K562 (cell line): ENCODE measurements around the gene NDUFAF4. TPM values are rescaled to one million over a fixed set of nuclear protein-coding genes. Genes with fewer than 3 reads are reported as not detected.
A peak's percentile ranks its signal among the peaks of the same experiment; 100 is the strongest.

Experiments
- COPS2 ChIP-seq: fragments of 450-650 bp; conservative IDR thresholded peaks from 2 replicates; pipeline ENCODE4 v1.6.1; 2016; ENCODE audit warnings: mild to moderate bottlenecking, moderate library complexity
- DMBX1 ChIP-seq: fragments of 250-450 bp; sonication (Bioruptor Pico); IDR thresholded peaks from 2 replicates; pipeline ENCODE4 v1.8.0; 2022; ENCODE audit warnings: inconsistent platforms, mild to moderate bottlenecking, moderate library complexity, borderline replicate concordance
- FOXK2 ChIP-seq, 2 experiments: fragments of 450-650 bp; IDR thresholded peaks in 1 of 2; conservative IDR thresholded peaks in 1 of 2; 2 replicates each; pipeline ENCODE4 v1.6.1; 2016; ENCODE audit warnings: low read depth in 2 of 2, mild to moderate bottlenecking in 1 of 2
- FUS ChIP-seq: fragments of 200-400 bp; formaldehyde crosslinking; optimal IDR thresholded peaks from 2 replicates; pipeline ENCODE3; 2017; ENCODE audit warnings: low read depth, low read length
- HDAC1 ChIP-seq, 2 experiments: fragments of 450-650 bp; IDR thresholded peaks; 2 replicates each; pipeline ENCODE4 v1.6.1; 2016 to 2017; ENCODE audit warnings: inconsistent platforms in 1 of 2, mild to moderate bottlenecking in 1 of 2, moderate library complexity in 1 of 2
- HNRNPL ChIP-seq: fragments of 200-400 bp; formaldehyde crosslinking; IDR thresholded peaks from 2 replicates; pipeline ENCODE4 v1.6.1; 2017; ENCODE audit warnings: low read depth, mild to moderate bottlenecking, low read length
- STAT5A ChIP-seq: IDR thresholded peaks from 2 replicates; pipeline ENCODE4 v1.6.1; 2012; ENCODE audit warnings: low read length, inconsistent platforms, borderline replicate concordance
- TAF7 ChIP-seq: fragments of 450-650 bp; IDR thresholded peaks from 2 replicates; pipeline ENCODE4 v1.6.1; 2016; ENCODE audit warnings: missing genetic modification characterization, missing compliant biosample characterization
- TBL1XR1 ChIP-seq, 2 experiments: IDR thresholded peaks; 2 replicates each; pipeline ENCODE4 v1.6.1; 2012; ENCODE audit warnings: improper control_type of control experiment in 2 of 2, low read length in 2 of 2, mild to moderate bottlenecking in 1 of 2
- TSC22D4 ChIP-seq: fragments of 450-650 bp; IDR thresholded peaks from 2 replicates; pipeline ENCODE4 v1.6.1; 2016; ENCODE audit warnings: missing genetic modification characterization, missing biosample characterization, control low read depth
- ZNF217 ChIP-seq: sonication (generic); formaldehyde crosslinking; IDR thresholded peaks from 2 replicates; pipeline ENCODE4 v1.8.0; 2022; ENCODE audit warnings: mild to moderate bottlenecking, missing genetic modification reagents
- ZNF583 ChIP-seq: fragments of 250-450 bp; sonication (Bioruptor Pico); IDR thresholded peaks from 2 replicates; pipeline ENCODE4 v1.4.0; 2020
- polyA plus RNA-seq, 8 experiments: library from polyadenylated mRNA; depleted of rRNA in 4 of 8; stranded (reverse) in 5 of 8; unstranded in 3 of 8; fragments of >200 nt; fragmentation: Nextera tagmentation in 2 of 8; fragmentation: Illumina TruSeq in 1 of 8; extraction: Ambion mirVana in 2 of 8; extraction: Trizol in 1 of 8; gene quantifications; 2 replicates each; pipeline versions ENCODE4 v1.2.1 to v1.2.3, GENCODE V29; 2011 to 2014; ENCODE audit warnings: inconsistent platforms in 1 of 8, missing spikeins in 1 of 8
- total RNA-seq, 7 experiments: library from RNA; depleted of rRNA in 6 of 7; stranded (reverse); fragments of >200 nt in 6 of 7; fragmentation: Illumina TruSeq in 2 of 7; extraction: Trizol in 2 of 7; gene quantifications; 2 replicates each; pipeline versions ENCODE4 v1.2.1 to v1.2.3, GENCODE V29; 2011 to 2021; ENCODE audit warnings: low replicate concordance in 1 of 7
- TF ChIP-seq, protein P1 (sequence below): fragments of 200-800 bp; sonication (Bioruptor generic); IDR thresholded peaks from 2 replicates; pipeline ENCODE4 v1.6.1; 2017; ENCODE audit warnings: missing genetic modification characterization, missing compliant biosample characterization
- TF ChIP-seq, protein P2 (sequence below), 2 experiments: fragments of 450-650 bp in 1 of 2; sonication (generic) in 1 of 2; formaldehyde crosslinking in 1 of 2; IDR thresholded peaks in 1 of 2; conservative IDR thresholded peaks in 1 of 2; 2 replicates each; pipeline versions ENCODE4 v1.6.1 to v1.8.1; 2016 to 2023; ENCODE audit warnings: mild to moderate bottlenecking in 2 of 2, moderate library complexity in 2 of 2, inconsistent platforms in 1 of 2, missing genetic modification reagents in 1 of 2
- TF ChIP-seq, protein P3 (sequence below): fragments of 450-650 bp; IDR thresholded peaks from 2 replicates; pipeline ENCODE4 v1.6.1; 2018; ENCODE audit not compliant: partially characterized antibody
- TF ChIP-seq, protein P4 (sequence below): fragments of 250-450 bp; sonication (Bioruptor Pico); IDR thresholded peaks from 2 replicates; pipeline ENCODE4 v1.4.0; 2020; ENCODE audit warnings: mild to moderate bottlenecking, moderate library complexity, borderline replicate concordance

The NDUFAF4 gene
- total and polyA plus RNA-seq, 9 of the 15 experiments (the other 6 are each of a cell fraction or from before 2014, with no cell fraction given): 45.0 to 418 (median 136) TPM

DNA sequence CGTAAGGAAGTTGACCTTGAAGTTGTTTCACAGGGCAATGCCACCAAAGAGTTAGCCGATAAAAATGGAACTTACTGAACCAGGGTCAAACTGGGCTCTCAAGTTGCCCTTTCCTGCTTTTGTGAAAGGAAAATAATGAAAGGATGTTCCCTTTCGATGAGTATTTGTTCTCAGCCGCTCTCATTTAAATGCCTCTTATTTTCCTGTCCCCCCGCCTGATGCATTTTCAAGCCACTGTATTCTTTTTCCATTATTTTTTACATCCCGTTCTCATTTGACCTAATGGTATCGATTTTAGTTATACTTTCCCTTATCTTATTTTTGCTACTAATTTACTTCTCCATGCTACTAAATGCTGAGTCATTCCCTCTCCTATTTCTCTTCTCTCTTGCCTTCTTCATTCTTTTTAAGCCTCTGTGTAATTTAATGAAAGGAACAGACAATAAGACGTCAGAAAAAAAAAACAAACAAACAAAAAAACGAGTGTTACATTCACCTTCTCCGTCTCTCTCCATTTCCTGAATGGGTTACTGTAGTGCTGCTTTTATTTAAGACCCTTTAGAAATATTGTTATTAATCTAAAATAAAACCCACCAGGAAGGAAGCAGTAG, 655 bp upstream of the NDUFAF4 start (continued):
- TF ChIP-seq FOXK2 (conservative IDR thresholded peaks at IDR 0.05 in 1 of 2, IDR thresholded peaks at IDR 0.05 in 1 of 2; ENCODE audit: low read depth in 2 of 2) (peak in 1 of 2 experiments; percentile 56; a peak in 3 of 4 replicates), STAT5A (no peak), COPS2 (no peak), HDAC1 (IDR thresholded peaks at IDR 0.05) (0 out of 4 replicates have a peak, but pooled peaks of 1 of the 2 experiments have one; percentile 16), DMBX1 (CRISPR knock-in tag) (no peak), ZNF583 (no peak), HNRNPL (no peak), TSC22D4 (tag) (no peak), TBL1XR1 (IDR thresholded peaks at IDR 0.05; ENCODE audit: low read length in 2 of 2) (0 out of 4 replicates have a peak, but pooled peaks of 1 of the 2 experiments have one; percentile 14), ZNF217 (CRISPR knock-in tag) (no peak), FUS (no peak), TAF7 (no peak)
- TF ChIP-seq, protein P1, sequence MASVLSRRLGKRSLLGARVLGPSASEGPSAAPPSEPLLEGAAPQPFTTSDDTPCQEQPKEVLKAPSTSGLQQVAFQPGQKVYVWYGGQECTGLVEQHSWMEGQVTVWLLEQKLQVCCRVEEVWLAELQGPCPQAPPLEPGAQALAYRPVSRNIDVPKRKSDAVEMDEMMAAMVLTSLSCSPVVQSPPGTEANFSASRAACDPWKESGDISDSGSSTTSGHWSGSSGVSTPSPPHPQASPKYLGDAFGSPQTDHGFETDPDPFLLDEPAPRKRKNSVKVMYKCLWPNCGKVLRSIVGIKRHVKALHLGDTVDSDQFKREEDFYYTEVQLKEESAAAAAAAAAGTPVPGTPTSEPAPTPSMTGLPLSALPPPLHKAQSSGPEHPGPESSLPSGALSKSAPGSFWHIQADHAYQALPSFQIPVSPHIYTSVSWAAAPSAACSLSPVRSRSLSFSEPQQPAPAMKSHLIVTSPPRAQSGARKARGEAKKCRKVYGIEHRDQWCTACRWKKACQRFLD: 0 out of 2 replicates have a peak, but pooled peaks have one; percentile 3
- TF ChIP-seq, protein P2, sequence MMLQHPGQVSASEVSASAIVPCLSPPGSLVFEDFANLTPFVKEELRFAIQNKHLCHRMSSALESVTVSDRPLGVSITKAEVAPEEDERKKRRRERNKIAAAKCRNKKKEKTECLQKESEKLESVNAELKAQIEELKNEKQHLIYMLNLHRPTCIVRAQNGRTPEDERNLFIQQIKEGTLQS (IDR thresholded peaks at IDR 0.05): 0 out of 2 replicates have a peak, but pooled peaks have one; percentile 8
- TF ChIP-seq, protein P2 (CRISPR knock-in tag; conservative IDR thresholded peaks at IDR 0.05): no peak
- TF ChIP-seq, protein P3, sequence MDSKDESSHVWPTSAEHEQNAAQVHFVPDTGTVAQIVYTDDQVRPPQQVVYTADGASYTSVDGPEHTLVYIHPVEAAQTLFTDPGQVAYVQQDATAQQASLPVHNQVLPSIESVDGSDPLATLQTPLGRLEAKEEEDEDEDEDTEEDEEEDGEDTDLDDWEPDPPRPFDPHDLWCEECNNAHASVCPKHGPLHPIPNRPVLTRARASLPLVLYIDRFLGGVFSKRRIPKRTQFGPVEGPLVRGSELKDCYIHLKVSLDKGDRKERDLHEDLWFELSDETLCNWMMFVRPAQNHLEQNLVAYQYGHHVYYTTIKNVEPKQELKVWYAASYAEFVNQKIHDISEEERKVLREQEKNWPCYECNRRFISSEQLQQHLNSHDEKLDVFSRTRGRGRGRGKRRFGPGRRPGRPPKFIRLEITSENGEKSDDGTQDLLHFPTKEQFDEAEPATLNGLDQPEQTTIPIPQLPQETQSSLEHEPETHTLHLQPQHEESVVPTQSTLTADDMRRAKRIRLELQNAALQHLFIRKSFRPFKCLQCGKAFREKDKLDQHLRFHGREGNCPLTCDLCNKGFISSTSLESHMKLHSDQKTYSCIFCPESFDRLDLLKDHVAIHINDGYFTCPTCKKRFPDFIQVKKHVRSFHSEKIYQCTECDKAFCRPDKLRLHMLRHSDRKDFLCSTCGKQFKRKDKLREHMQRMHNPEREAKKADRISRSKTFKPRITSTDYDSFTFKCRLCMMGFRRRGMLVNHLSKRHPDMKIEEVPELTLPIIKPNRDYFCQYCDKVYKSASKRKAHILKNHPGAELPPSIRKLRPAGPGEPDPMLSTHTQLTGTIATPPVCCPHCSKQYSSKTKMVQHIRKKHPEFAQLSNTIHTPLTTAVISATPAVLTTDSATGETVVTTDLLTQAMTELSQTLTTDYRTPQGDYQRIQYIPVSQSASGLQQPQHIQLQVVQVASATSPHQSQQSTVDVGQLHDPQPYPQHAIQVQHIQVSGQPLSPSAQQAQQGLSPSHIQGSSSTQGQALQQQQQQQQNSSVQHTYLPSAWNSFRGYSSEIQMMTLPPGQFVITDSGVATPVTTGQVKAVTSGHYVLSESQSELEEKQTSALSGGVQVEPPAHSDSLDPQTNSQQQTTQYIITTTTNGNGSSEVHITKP: no peak
- TF ChIP-seq, protein P4, sequence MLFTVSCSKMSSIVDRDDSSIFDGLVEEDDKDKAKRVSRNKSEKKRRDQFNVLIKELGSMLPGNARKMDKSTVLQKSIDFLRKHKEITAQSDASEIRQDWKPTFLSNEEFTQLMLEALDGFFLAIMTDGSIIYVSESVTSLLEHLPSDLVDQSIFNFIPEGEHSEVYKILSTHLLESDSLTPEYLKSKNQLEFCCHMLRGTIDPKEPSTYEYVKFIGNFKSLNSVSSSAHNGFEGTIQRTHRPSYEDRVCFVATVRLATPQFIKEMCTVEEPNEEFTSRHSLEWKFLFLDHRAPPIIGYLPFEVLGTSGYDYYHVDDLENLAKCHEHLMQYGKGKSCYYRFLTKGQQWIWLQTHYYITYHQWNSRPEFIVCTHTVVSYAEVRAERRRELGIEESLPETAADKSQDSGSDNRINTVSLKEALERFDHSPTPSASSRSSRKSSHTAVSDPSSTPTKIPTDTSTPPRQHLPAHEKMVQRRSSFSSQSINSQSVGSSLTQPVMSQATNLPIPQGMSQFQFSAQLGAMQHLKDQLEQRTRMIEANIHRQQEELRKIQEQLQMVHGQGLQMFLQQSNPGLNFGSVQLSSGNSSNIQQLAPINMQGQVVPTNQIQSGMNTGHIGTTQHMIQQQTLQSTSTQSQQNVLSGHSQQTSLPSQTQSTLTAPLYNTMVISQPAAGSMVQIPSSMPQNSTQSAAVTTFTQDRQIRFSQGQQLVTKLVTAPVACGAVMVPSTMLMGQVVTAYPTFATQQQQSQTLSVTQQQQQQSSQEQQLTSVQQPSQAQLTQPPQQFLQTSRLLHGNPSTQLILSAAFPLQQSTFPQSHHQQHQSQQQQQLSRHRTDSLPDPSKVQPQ (CRISPR knock-in tag): no peak
